Progenitor cell of endocrine pancreas (in vitro differentiated cells): ENCODE results near the gene ZNF682. TPM values are rescaled to one million over a fixed set of nuclear protein-coding genes. Genes with fewer than 3 reads are reported as not detected.
"Not testable (repeated sequence)": the region's sequence is repeated elsewhere in the genome, so short reads cannot be mapped to it uniquely, and the experiment has no call there.

Source experiments
- DNase-seq: peaks from one replicate; pipeline ENCODE4 v3.0.0; 2021; ENCODE audit warnings: low spot score; ENCODE audit not compliant: unreplicated experiment
- H3K27ac Mint-ChIP-seq: 2 replicates; pipeline ENCODE4 v1.8.0; 2021; ENCODE audit warnings: mild to moderate bottlenecking, moderate library complexity, mixed read lengths
- H3K27me3 Mint-ChIP-seq: 2 replicates; pipeline ENCODE4 v1.8.0; 2021; ENCODE audit warnings: mixed read lengths
- H3K36me3 Mint-ChIP-seq: 2 replicates; pipeline ENCODE4 v1.8.0; 2022; ENCODE audit warnings: mixed read lengths; ENCODE audit not compliant: insufficient read depth
- H3K4me1 Mint-ChIP-seq: 2 replicates; pipeline ENCODE4 v1.8.0; 2021; ENCODE audit warnings: low read depth, mixed read lengths
- H3K4me3 Mint-ChIP-seq: 2 replicates; pipeline ENCODE4 v1.8.0; 2021; ENCODE audit warnings: low read depth, mild to moderate bottlenecking, moderate library complexity, mixed read lengths
- H3K9me3 Mint-ChIP-seq: 2 replicates; pipeline ENCODE4 v1.8.0; 2021; ENCODE audit warnings: low read depth, mixed read lengths
- CTCF ChIP-seq: fragments of 200-600 bp; sonication (generic); IDR thresholded peaks from one replicate; pipeline ENCODE4 v1.5.0; 2021; ENCODE audit warnings: antibody characterized with exemption, mild to moderate bottlenecking; ENCODE audit not compliant: unreplicated experiment
- total RNA-seq: library from RNA; stranded (reverse); gene quantifications from 2 replicates; pipeline ENCODE4 v1.2.1, GENCODE V29; 2021

ZNF682 gene
- total RNA-seq, 1 donor from 2014 or later, result 20.5 TPM

GRCh38 chr19:20060282-20060681 is 21.0 kb upstream of the ZNF682 start:
- Mint-ChIP-seq H3K4me3 (no peak overlapping the region), H3K27ac (no peak overlapping the region), H3K36me3 (peaks cover 3% of the 10 kb centered on the region), H3K4me1 (no peaks in the 10 kb centered on the region), H3K27me3 (no peaks in the 10 kb centered on the region), H3K9me3 (no peaks in the 10 kb centered on the region)
- no peak for TF ChIP-seq CTCF
- DNase-seq, result no peak

GRCh38 chr19:20058738-20059137 is 19.4 kb upstream of the ZNF682 start:
- H3K9me3 Mint-ChIP-seq, H3K36me3 Mint-ChIP-seq, H3K27me3 Mint-ChIP-seq, H3K27ac Mint-ChIP-seq, H3K4me1 Mint-ChIP-seq, H3K4me3 Mint-ChIP-seq, DNase-seq: not testable (repeated sequence)

- Mint-ChIP-seq H3K9me3 (no peaks in the 10 kb centered on the region), H3K36me3 (no peaks in the 10 kb centered on the region), H3K4me1 (peaks cover 2% of the 10 kb centered on the region), H3K27me3 (no peaks in the 10 kb centered on the region), H3K4me3 (peak overlapping the region; percentile 91), H3K27ac (peak overlapping the region; percentile 99)
- peak; percentile 92 for DNase-seq
- peak; percentile 22 for TF ChIP-seq CTCF
These were observed 12.8 kb upstream of the ZNF682 start for GRCh38 chr19:20051841-20052768.

- not testable (repeated sequence) for DNase-seq, H3K9me3 Mint-ChIP-seq, H3K27ac Mint-ChIP-seq, H3K36me3 Mint-ChIP-seq, H3K27me3 Mint-ChIP-seq, H3K4me1 Mint-ChIP-seq, H3K4me3 Mint-ChIP-seq
These were observed 6.4 kb upstream of the ZNF682 start for GRCh38 chr19:20045742-20046141.

GRCh38 chr19:20044663-20045062 is 5.4 kb upstream of the ZNF682 start:
- Mint-ChIP-seq H3K36me3 (no peaks in the 10 kb centered on the region), H3K27me3 (no peaks in the 10 kb centered on the region), H3K4me1 (no peaks in the 10 kb centered on the region)

More at GRCh38 chr19:20044663-20045062, 5.4 kb upstream of the ZNF682 start:
- DNase-seq, result no peak
- Mint-ChIP-seq H3K27ac (no peak overlapping the region), H3K9me3 (no peaks in the 10 kb centered on the region), H3K4me3 (no peak overlapping the region)
- TF ChIP-seq CTCF, result no peak
